A673 (cell line): ENCODE data around the gene VARS2. TPM values are rescaled to one million over a fixed set of nuclear protein-coding genes. Genes with fewer than 3 reads are reported as not detected.

ENCODE experiments used
- BruUV-seq: library from RNA; stranded (reverse); fragments of 400-500 nt; replicated peaks from 2 replicates; lab custom pipeline; 2021; lab: Mats Ljungman, UMichigan
- CTCF ChIA-PET: fragments of 300-600 bp; sonication (Branson Sonifier 250); formaldehyde crosslinking; loops from one replicate; lab custom pipeline; 2022; ENCODE audit warnings: antibody characterized with exemption; lab: Charles Lee
- POLR2A ChIA-PET: fragments of 300-600 bp; sonication (Branson Sonifier 250); formaldehyde crosslinking; loops from one replicate; lab custom pipeline; 2022; ENCODE audit warnings: antibody characterized with exemption; ENCODE audit not compliant: low non-redundant PET; lab: Charles Lee
- DNase-seq: peaks from one replicate; pipeline ENCODE4 v3.0.0-alpha.2; 2015; ENCODE audit warnings: low spot score
- H3K27ac ChIP-seq: fragments of 200-600 bp; sonication (generic); 2 replicates; pipeline ENCODE4 v1.5.1; 2016; ENCODE audit warnings: mixed run types, low read depth, mild to moderate bottlenecking, mixed read lengths, antibody characterized with exemption, low read length; ENCODE audit not compliant: poor library complexity, severe bottlenecking
- H3K27me3 ChIP-seq: fragments of 200-600 bp; sonication (generic); replicated peaks from 2 replicates; pipeline ENCODE4 v1.6.1; 2017; ENCODE audit warnings: mixed run types, low read depth, mild to moderate bottlenecking, mixed read lengths, antibody characterized with exemption, low read length; ENCODE audit not compliant: insufficient read depth, poor library complexity
- H3K36me3 ChIP-seq: fragments of 200-600 bp; sonication (generic); 2 replicates; pipeline ENCODE4 v1.6.1; 2016; ENCODE audit warnings: mixed run types, mild to moderate bottlenecking, mixed read lengths, antibody characterized with exemption, low read length; ENCODE audit not compliant: insufficient read depth, poor library complexity, severe bottlenecking
- H3K4me1 ChIP-seq: fragments of 200-600 bp; sonication (generic); 2 replicates; pipeline ENCODE4 v1.6.1; 2017; ENCODE audit warnings: mixed run types, mild to moderate bottlenecking, mixed read lengths, antibody characterized with exemption, low read length; ENCODE audit not compliant: insufficient read depth, poor library complexity, severe bottlenecking
- H3K4me3 ChIP-seq: fragments of 200-600 bp; sonication (generic); 2 replicates; pipeline ENCODE4 v1.5.1; 2016; ENCODE audit warnings: low read depth, mixed run types, mild to moderate bottlenecking, mixed read lengths, low read length; ENCODE audit not compliant: poor library complexity, severe bottlenecking
- H3K9me3 ChIP-seq: fragments of 200-600 bp; sonication (generic); 2 replicates; pipeline ENCODE4 v1.6.1; 2016; ENCODE audit warnings: mixed run types, low read depth, mild to moderate bottlenecking, mixed read lengths, antibody characterized with exemption, low read length; ENCODE audit not compliant: poor library complexity, severe bottlenecking
- EZH2 ChIP-seq: fragments of 200-600 bp; sonication (generic); IDR thresholded peaks from 2 replicates; pipeline ENCODE4 v1.6.1; 2017; ENCODE audit warnings: borderline replicate concordance, low read depth, mild to moderate bottlenecking, mixed read lengths, antibody characterized with exemption, low read length; ENCODE audit not compliant: poor library complexity, severe bottlenecking
- intact Hi-C: fragments of 100-400 bp; cut with micrococcal nuclease; formaldehyde crosslinking; loops from one replicate; pipeline ENCODE4 v1.10.0; 2022; ENCODE audit not compliant: unreplicated experiment
- total RNA-seq: library from RNA; stranded (reverse); gene quantifications from 2 replicates; pipeline ENCODE4 v1.2.3, GENCODE V29; 2021
- TF ChIP-seq, protein P1 (sequence below): fragments of 300-800, 200-600 bp; sonication (generic); conservative IDR thresholded peaks from 2 replicates; pipeline ENCODE4 v1.5.1; 2017; ENCODE audit warnings: low read depth, mild to moderate bottlenecking, antibody characterized with exemption, low read length, moderate library complexity, mixed read lengths

The VARS2 gene
- total RNA-seq, 1 experiment from 2014 or later = 48.4 TPM

DNA sequence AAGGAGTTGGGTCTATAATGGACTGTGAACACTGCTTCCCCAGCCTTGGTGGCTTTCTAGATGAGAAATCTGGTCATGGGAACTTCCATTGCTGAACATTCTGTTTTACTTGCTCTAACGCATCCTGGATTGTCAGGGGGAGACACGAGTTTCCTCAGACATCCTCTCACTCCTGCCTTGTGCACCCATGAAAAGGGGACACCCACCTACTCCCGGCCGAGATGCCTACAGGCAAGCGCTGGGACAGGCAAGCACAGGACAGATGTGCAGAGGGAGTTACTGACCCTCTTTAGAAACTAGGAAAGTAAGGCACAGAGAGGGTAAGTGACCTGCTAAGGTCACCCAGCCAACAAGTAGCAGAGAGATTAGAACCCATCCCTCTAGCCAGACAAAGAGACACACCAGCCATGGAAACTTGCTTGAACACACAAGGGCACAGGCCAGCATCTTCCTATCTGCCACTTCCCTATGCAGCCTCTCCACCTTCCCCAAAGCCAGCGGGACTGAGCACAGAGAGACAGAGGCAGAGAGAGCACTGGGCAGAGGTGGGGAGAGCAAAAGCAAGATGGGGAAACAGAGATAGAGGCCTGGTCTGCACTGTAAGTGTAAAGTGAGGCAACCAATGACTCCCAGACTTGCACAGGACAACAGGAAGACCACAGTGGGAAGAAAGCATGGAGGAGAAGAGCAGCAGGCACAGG lies 18.8 kb downstream of the VARS2 start:
- no peak for DNase-seq
- Histone ChIP-seq H3K9me3 (no peaks in the 10 kb centered on the region), H3K36me3 (no peaks in the 10 kb centered on the region), H3K4me3 (no peak overlapping the region), H3K4me1 (peaks cover 5% of the 10 kb centered on the region), H3K27me3 (no peaks in the 10 kb centered on the region), H3K27ac (no peak overlapping the region)
- BruUV-seq = no TSS peak
- ChIA-PET CTCF (no interaction called here), POLR2A (no interaction called here)
- TF ChIP-seq, protein P1, sequence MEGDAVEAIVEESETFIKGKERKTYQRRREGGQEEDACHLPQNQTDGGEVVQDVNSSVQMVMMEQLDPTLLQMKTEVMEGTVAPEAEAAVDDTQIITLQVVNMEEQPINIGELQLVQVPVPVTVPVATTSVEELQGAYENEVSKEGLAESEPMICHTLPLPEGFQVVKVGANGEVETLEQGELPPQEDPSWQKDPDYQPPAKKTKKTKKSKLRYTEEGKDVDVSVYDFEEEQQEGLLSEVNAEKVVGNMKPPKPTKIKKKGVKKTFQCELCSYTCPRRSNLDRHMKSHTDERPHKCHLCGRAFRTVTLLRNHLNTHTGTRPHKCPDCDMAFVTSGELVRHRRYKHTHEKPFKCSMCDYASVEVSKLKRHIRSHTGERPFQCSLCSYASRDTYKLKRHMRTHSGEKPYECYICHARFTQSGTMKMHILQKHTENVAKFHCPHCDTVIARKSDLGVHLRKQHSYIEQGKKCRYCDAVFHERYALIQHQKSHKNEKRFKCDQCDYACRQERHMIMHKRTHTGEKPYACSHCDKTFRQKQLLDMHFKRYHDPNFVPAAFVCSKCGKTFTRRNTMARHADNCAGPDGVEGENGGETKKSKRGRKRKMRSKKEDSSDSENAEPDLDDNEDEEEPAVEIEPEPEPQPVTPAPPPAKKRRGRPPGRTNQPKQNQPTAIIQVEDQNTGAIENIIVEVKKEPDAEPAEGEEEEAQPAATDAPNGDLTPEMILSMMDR = no peak
- no peak for TF ChIP-seq EZH2
- intact Hi-C loops = no loop called here

DNA sequence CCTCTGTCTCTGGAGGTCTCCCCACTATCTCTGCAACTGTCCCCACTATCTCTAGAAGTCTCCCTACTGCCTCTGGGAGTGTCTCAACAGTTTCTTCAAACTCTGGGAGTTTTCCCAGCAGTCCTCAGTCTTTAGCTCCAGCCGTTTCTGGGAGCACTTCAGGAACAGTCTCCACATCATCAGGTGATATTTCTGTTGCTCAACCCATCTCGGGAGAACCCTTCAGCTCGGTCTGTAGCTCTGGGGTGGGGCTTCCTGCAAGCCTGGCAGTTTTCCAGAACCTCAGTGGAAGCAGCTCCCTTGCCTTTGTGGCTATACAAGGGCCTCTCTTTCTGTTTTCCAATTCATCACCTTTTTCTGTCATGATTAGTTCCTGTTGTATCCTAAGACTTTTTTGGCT lies 21.0 kb downstream of the VARS2 start:
- DNase-seq = peak; percentile 30
- POLR2A ChIA-PET = no interaction called here
- CTCF ChIA-PET = no interaction called here
- BruUV-seq = no TSS peak
- no peak for TF ChIP-seq EZH2
- TF ChIP-seq, protein P1 = no peak
- intact Hi-C loops = no loop called here
- Histone ChIP-seq H3K27ac (no peak overlapping the region), H3K36me3 (no peaks in the 10 kb centered on the region), H3K4me1 (peaks cover 8% of the 10 kb centered on the region), H3K4me3 (no peak overlapping the region), H3K9me3 (no peaks in the 10 kb centered on the region), H3K27me3 (no peaks in the 10 kb centered on the region)

DNA sequence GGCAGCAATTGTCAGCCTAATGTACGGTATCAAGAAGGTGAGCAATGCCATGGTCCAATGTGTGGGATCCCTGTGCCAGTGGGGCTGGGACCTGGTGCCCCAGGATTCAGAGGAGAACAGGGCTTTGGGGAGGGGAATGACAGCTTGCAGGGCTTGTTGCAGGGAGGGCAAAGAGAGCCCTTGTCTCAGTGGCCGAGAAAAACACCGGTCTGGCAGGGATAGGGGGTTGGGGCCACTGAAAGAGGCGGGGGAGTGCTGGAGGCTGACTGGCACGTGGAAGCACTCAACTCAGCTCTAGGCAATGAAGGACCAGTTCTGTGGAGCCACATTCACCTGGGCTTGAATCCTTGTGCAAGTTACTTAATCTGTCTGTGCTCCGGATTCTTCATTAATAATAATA lies 23.2 kb downstream of the VARS2 start:
- no TSS peak for BruUV-seq
- no peaks in the 10 kb centered on the region for H3K27me3 ChIP-seq

More for the DNA sequence above, 23.2 kb downstream of the VARS2 start:
- ChIA-PET CTCF (no interaction called here), POLR2A (interaction anchor here (0.7 kb wide), 1 partner anchor 49 kb away, joined by 4 read pairs; no protein-coding TSS in a partner anchor)
- H3K4me1 ChIP-seq = peaks cover 13% of the 10 kb centered on the region
- H3K27ac ChIP-seq = no peak overlapping the region
- no peaks in the 10 kb centered on the region for H3K36me3 ChIP-seq
- intact Hi-C loops = no loop called here
- DNase-seq = no peak
- no peak for TF ChIP-seq EZH2
- TF ChIP-seq, protein P1 = no peak
- no peaks in the 10 kb centered on the region for H3K9me3 ChIP-seq
- H3K4me3 ChIP-seq = no peak overlapping the region
